Esophagus muscularis mucosa (tissue), 4 donors: ENCODE measurements around the gene CAMK1D. TPM values are rescaled to one million over a fixed set of nuclear protein-coding genes. Genes with fewer than 3 reads are reported as not detected.

ENCODE experiments used
- DNase-seq: peaks from one replicate; pipeline ENCODE4 v3.0.0-alpha.2; 2017; ENCODE audit errors: extremely low spot score
- H3K27ac ChIP-seq, 4 donors: fragments of 200-600 bp; sonication (generic); replicated peaks in 1 of 4; 1 replicate in 3 of 4; 2 replicates in 1 of 4; pipeline ENCODE4 v1.5.1; 2016 to 2019; ENCODE audit warnings: mild to moderate bottlenecking in 1 of 4
- H3K27me3 ChIP-seq, 4 donors: fragments of 200-600 bp; sonication (generic); one replicate each; pipeline versions ENCODE4 v1.5.1 to v1.6.0; 2016 to 2019
- H3K36me3 ChIP-seq, 4 donors: fragments of 200-600 bp; sonication (generic); one replicate each; pipeline ENCODE4 v1.5.1; 2016 to 2019
- H3K4me1 ChIP-seq, 4 donors: fragments of 200-600 bp; sonication (generic); one replicate each; pipeline ENCODE4 v1.5.1; 2016 to 2019
- H3K4me3 ChIP-seq, 4 donors: fragments of 200-600 bp; sonication (generic); 1 replicate in 2 of 4; 2 replicates in 2 of 4; pipeline ENCODE4 v1.5.1; 2016 to 2019; ENCODE audit warnings: mild to moderate bottlenecking in 4 of 4, moderate library complexity in 1 of 4
- H3K9me3 ChIP-seq, 4 donors: fragments of 200-600 bp; sonication (generic); 1 replicate in 3 of 4; 2 replicates in 1 of 4; pipeline ENCODE4 v1.5.1; 2016 to 2019
- EP300 ChIP-seq: sonication (generic); formaldehyde crosslinking; IDR thresholded peaks from one replicate; pipeline ENCODE4 v1.6.1; 2017; ENCODE audit warnings: antibody characterized with exemption
- POLR2A ChIP-seq: fragments of 450-650 bp; IDR thresholded peaks from one replicate; pipeline ENCODE4 v1.6.1; 2017; ENCODE audit warnings: antibody characterized with exemption, moderate library complexity, mild to moderate bottlenecking, low read depth
- POLR2AphosphoS5 ChIP-seq, 2 donors: sonication (generic); formaldehyde crosslinking; IDR thresholded peaks; one replicate each; pipeline ENCODE4 v1.6.1; 2017; ENCODE audit warnings: antibody characterized with exemption in 2 of 2
- WGBS: methylation state at CpG from one replicate; pipeline ENCODE4 v1.1.5; 2018; 5-methylcytosine and 5-hydroxymethylcytosine counted together
- intact Hi-C: fragments of 100-400 bp; cut with DNase I; formaldehyde crosslinking; loops from one replicate; pipeline ENCODE4 v1.15.1; 2023
- total RNA-seq, 4 donors: library from RNA; depleted of rRNA; stranded (reverse); fragments of >200 nt; gene quantifications; one replicate each; pipeline versions ENCODE4 v1.1.0 to v1.2.1, GENCODE V29; 2016
- TF ChIP-seq, protein P1 (sequence below), 3 experiments: fragments of 200-600 bp in 2 of 3; fragments of 450-650 bp in 1 of 3; sonication (generic) in 2 of 3; IDR thresholded peaks; one replicate each; pipeline ENCODE4 v1.5.1; 2017 to 2019; ENCODE audit warnings: antibody characterized with exemption in 3 of 3, mild to moderate bottlenecking in 2 of 3, moderate library complexity in 1 of 3

CAMK1D gene
- total RNA-seq, 4 donors from 2014 or later: 8.4 to 15.4 (median 11.3) TPM

DNA sequence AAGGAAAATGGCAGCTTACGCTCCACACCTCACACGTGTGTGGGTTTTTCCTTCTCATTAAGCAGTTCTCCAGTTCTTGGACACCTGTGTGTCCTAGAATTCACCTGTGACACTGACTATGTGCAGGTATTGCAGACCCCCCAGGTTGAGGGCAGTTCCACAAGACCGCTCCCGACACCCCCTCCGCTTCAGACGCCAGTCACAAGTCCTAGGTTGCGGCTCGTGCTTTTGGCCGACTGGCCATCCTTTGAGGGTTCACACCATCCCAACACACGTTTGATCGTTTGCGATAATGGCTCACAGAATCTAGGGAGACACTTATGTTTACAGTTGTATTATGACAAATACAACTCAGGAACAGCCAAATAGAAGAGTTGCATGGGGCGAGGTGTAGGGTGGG is 44.5 kb downstream of the CAMK1D start:
- intact Hi-C loops: no loop called here

DNA sequence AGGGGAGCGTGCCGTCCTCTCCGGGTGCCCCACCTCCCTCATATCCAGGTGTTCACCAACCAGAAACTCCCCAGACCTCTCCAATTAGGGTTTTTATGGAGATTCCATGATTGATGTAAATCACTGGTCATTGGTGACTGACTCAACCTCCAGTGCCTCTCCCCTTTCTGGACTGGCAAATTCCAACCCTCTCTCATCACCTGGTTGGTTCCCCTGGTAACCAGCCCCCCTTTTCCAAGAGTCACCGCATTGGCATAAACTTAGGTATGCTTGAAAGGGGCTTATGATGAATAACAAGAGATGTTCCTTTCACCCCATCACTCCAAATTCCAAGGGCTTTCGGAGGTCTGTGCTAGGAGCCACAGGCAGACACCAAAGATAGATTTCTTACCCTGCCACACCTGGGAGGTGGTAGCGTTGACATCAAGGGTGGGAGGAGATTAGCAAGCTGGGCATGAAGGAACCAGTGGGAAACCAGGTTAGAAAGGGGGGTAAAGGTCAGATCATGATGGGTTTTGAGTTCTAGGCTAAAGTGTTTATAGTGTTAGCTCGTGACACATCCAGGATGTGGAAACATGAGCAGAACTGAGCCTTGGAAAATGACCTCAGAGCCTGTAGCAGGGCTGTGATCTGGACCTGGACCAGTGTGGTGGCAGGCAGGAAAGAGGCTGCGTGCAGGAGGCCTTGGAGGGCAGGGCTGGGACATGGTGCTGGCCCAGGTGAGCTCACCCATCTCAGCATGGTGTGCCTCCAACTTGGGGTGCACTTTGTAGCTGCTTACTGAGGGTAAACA is 45.1 kb downstream of the CAMK1D start:
- 94% methylated on average over 8 of the region's 8 CpGs for whole genome bisulfite sequencing
- intact Hi-C loops: no loop called here
- no peaks in the 10 kb centered on the region for H3K9me3 ChIP-seq
- H3K27ac ChIP-seq: no peak overlapping the region
- no peak overlapping the region for H3K4me3 ChIP-seq
- peaks cover 11 to 59% (median 47%) of the 10 kb centered on the region in 4 donors for H3K4me1 ChIP-seq
- no peaks in the 10 kb centered on the region for H3K27me3 ChIP-seq
- DNase-seq: no peak
- H3K36me3 ChIP-seq: no peaks in the 10 kb centered on the region
- TF ChIP-seq EP300: no peak
- no peak for TF ChIP-seq POLR2A
- no peak for TF ChIP-seq POLR2AphosphoS5 (IDR thresholded peaks at IDR 0.05)
- TF ChIP-seq, protein P1, sequence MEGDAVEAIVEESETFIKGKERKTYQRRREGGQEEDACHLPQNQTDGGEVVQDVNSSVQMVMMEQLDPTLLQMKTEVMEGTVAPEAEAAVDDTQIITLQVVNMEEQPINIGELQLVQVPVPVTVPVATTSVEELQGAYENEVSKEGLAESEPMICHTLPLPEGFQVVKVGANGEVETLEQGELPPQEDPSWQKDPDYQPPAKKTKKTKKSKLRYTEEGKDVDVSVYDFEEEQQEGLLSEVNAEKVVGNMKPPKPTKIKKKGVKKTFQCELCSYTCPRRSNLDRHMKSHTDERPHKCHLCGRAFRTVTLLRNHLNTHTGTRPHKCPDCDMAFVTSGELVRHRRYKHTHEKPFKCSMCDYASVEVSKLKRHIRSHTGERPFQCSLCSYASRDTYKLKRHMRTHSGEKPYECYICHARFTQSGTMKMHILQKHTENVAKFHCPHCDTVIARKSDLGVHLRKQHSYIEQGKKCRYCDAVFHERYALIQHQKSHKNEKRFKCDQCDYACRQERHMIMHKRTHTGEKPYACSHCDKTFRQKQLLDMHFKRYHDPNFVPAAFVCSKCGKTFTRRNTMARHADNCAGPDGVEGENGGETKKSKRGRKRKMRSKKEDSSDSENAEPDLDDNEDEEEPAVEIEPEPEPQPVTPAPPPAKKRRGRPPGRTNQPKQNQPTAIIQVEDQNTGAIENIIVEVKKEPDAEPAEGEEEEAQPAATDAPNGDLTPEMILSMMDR (IDR thresholded peaks at IDR 0.05): no peak

More for the DNA sequence above, 44.5 kb downstream of the CAMK1D start:
- Histone ChIP-seq H3K27me3 (no peaks in the 10 kb centered on the region), H3K9me3 (no peaks in the 10 kb centered on the region), H3K4me3 (no peak overlapping the region), H3K4me1 (peaks cover 17 to 65% (median 52%) of the 10 kb centered on the region in 4 donors), H3K36me3 (no peaks in the 10 kb centered on the region), H3K27ac (no peak overlapping the region)
- no peak for TF ChIP-seq POLR2A
- no peak for TF ChIP-seq EP300
- TF ChIP-seq, protein P1 (IDR thresholded peaks at IDR 0.05): no peak
- DNase-seq: no peak
- 97% methylated on average over 8 of the region's 13 CpGs for WGBS

DNA sequence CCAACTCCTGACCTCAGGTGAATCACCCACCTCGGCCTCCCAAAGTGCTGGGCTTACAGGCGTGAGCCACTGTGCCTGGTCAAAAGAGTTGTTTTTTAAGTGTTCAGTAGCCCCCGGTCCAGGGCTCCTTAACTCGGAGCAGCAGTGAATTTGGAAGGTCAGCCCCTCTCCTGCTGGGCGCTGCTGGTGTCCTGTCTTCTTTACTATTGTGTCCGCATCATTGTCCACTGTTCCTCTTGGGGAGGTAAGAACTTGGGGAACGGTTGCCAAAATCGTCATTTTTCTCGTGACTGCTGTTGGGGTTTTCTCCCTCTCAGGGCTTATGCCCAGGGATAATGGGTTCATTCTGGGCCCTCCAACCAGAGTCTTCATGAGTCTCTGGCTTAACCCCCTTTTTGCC is 46.7 kb downstream of the CAMK1D start:
- intact Hi-C loops: no loop called here
- peaks cover 2 to 43% (median 32%) of the 10 kb centered on the region in 4 donors for H3K4me1 ChIP-seq
- no peak for TF ChIP-seq POLR2A
- TF ChIP-seq, protein P1 (IDR thresholded peaks at IDR 0.05): no peak
- no peak for TF ChIP-seq EP300
- no peak for TF ChIP-seq POLR2AphosphoS5 (IDR thresholded peaks at IDR 0.05)
- H3K36me3 ChIP-seq: no peaks in the 10 kb centered on the region
- no peak overlapping the region for H3K4me3 ChIP-seq
- WGBS: 92% methylated on average over 8 of the region's 9 CpGs
- H3K27me3 ChIP-seq: no peaks in the 10 kb centered on the region
- no peaks in the 10 kb centered on the region for H3K9me3 ChIP-seq
- H3K27ac ChIP-seq: peak overlapping the region in 2 of 4 donors; percentile 60 to 75
- no peak for DNase-seq

- no peak for DNase-seq
- Histone ChIP-seq H3K4me3 (no peak overlapping the region), H3K36me3 (no peaks in the 10 kb centered on the region), H3K27me3 (no peaks in the 10 kb centered on the region), H3K4me1 (peaks cover 0 to 38% (median 28%) of the 10 kb centered on the region in 4 donors), H3K9me3 (no peaks in the 10 kb centered on the region), H3K27ac (peak overlapping the region; percentile 37 to 75 (median 58))
- intact Hi-C loops: no loop called here
- TF ChIP-seq POLR2A: no peak
- TF ChIP-seq EP300: no peak
- TF ChIP-seq, protein P1 (IDR thresholded peaks at IDR 0.05): no peak
- TF ChIP-seq POLR2AphosphoS5 (IDR thresholded peaks at IDR 0.05): no peak
- 49% methylated on average over 6 of the region's 6 CpGs for WGBS
Observed at GRCh38 chr10:12396567-12396966, 47.2 kb downstream of the CAMK1D start.
